K562 (cell line): ENCODE measurements around the gene SLC34A3. TPM values are rescaled to one million over a fixed set of nuclear protein-coding genes. Genes with fewer than 3 reads are reported as not detected.
A peak's percentile ranks its signal among the peaks of the same experiment; 100 is the strongest.

ENCODE experiments used
- ATAC-seq: fragments of 200-7000 bp; cut with Tn5 transposase; 3 replicates; pipeline ENCODE4 v1.9.1; 2020; ENCODE audit warnings: moderate library complexity
- BruUV-seq: library from RNA; stranded (reverse); fragments of 400-500 nt; replicated peaks from 2 replicates; lab custom pipeline; 2021; lab: Mats Ljungman, UMichigan
- CTCF ChIA-PET: fragments of 300-600 bp; formaldehyde crosslinking; extraction: SDS; loops from one replicate; lab custom pipeline; 2021; ENCODE audit warnings: low intra/inter-chr PET ratio; lab: Yijun Ruan, JAX
- POLR2A ChIA-PET: fragments of 300-600, 350-650 bp; sonication (Branson Sonifier 250); formaldehyde crosslinking; extraction: SDS; loops from one replicate; lab custom pipeline; 2021; ENCODE audit warnings: antibody characterized with exemption, inconsistent platforms; lab: Yijun Ruan, JAX
- DNase-seq, 4 experiments: peaks; one replicate each; pipeline versions ENCODE4 v3.0.0 to v3.0.0-alpha.2; 2011 to 2018; ENCODE audit warnings: low spot score in 3 of 4, mixed read lengths in 3 of 4; ENCODE audit errors: extremely low read depth in 1 of 4
- FAIRE-seq: peaks from 2 replicates; lab custom pipeline; 2011; peaks lifted over from hg19 to GRCh38; lab: Jason Lieb, UNC
- H2AFZ ChIP-seq: 2 replicates; pipeline ENCODE4 v1.6.0; 2011; ENCODE audit warnings: low read depth, low read length, control low read depth, inconsistent platforms
- H3K27ac ChIP-seq: fragments of 200-600 bp; 3 replicates; pipeline ENCODE4 v1.8.0; 2011; ENCODE audit warnings: low read depth, mild to moderate bottlenecking, control low read depth, inconsistent platforms, low read length, moderate library complexity, mixed read lengths; ENCODE audit errors: extremely low read depth
- H3K27me3 ChIP-seq, 2 experiments: fragments of 300-600 bp in 1 of 2; 2 replicates in 1 of 2; 3 replicates in 1 of 2; pipeline versions ENCODE4 v1.6.0 to v1.8.0; 2011; ENCODE audit warnings: inconsistent platforms in 2 of 2, low read length in 2 of 2, mild to moderate bottlenecking in 1 of 2, mixed read lengths in 1 of 2, moderate library complexity in 1 of 2; ENCODE audit not compliant: control insufficient read depth in 2 of 2, insufficient read depth in 2 of 2
- H3K36me3 ChIP-seq: fragments of 300-600 bp; 3 replicates; pipeline ENCODE4 v1.8.0; 2011; ENCODE audit warnings: mild to moderate bottlenecking, low read length, inconsistent platforms; ENCODE audit not compliant: control insufficient read depth, insufficient read depth
- H3K4me1 ChIP-seq, 2 experiments: fragments of 200-600 bp in 1 of 2; replicated peaks in 1 of 2; 2 replicates in 1 of 2; 3 replicates in 1 of 2; pipeline versions ENCODE4 v1.5.1 to v1.8.0; 2011; ENCODE audit warnings: inconsistent platforms in 2 of 2, low read length in 2 of 2, mild to moderate bottlenecking in 1 of 2, mixed read lengths in 1 of 2, moderate library complexity in 1 of 2; ENCODE audit not compliant: control insufficient read depth in 2 of 2, insufficient read depth in 2 of 2
- H3K4me2 ChIP-seq: 2 replicates; pipeline ENCODE4 v1.6.1; 2011; ENCODE audit warnings: low read length, control low read depth, inconsistent platforms, mixed read lengths; ENCODE audit not compliant: insufficient read depth
- H3K4me3 ChIP-seq: fragments of 200-600 bp; sonication (generic), shearing (Covaris generic); 2 replicates; pipeline ENCODE4 v1.5.1; 2016; ENCODE audit warnings: control low read depth, inconsistent platforms
- H3K79me2 ChIP-seq: fragments of 200-600 bp; 3 replicates; pipeline ENCODE4 v1.8.0; 2011; ENCODE audit warnings: low read length, inconsistent platforms; ENCODE audit not compliant: control insufficient read depth, insufficient read depth
- H3K9ac ChIP-seq, 2 experiments: 2 replicates each; pipeline versions ENCODE4 v1.6.0 to v1.6.1; 2011; ENCODE audit warnings: low read depth in 2 of 2, low read length in 2 of 2, control low read depth in 1 of 2, inconsistent platforms in 1 of 2, mild to moderate bottlenecking in 1 of 2, mixed read lengths in 1 of 2; ENCODE audit not compliant: insufficient read depth in 1 of 2
- H3K9me1 ChIP-seq: one replicate; pipeline ENCODE4 v1.6.0; 2011; ENCODE audit warnings: inconsistent platforms, mild to moderate bottlenecking, low read length, moderate library complexity; ENCODE audit not compliant: control insufficient read depth, insufficient read depth
- H3K9me3 ChIP-seq: replicated peaks from 2 replicates; pipeline ENCODE4 v1.5.1; 2011; ENCODE audit warnings: low read depth, low read length, inconsistent platforms; ENCODE audit not compliant: control insufficient read depth, insufficient read depth
- H4K20me1 ChIP-seq: replicated peaks from 2 replicates; pipeline ENCODE4 v1.6.1; 2011; ENCODE audit warnings: low read length, inconsistent platforms, mixed read lengths; ENCODE audit not compliant: control insufficient read depth, insufficient read depth
- CCNT2 ChIP-seq: IDR thresholded peaks from 2 replicates; pipeline ENCODE4 v1.6.1; 2011; ENCODE audit warnings: borderline replicate concordance, low read depth, mild to moderate bottlenecking, moderate library complexity, mixed read lengths, low read length; ENCODE audit not compliant: insufficient read length; ENCODE audit errors: extremely low read depth
- FOXA3 ChIP-seq, 2 experiments: fragments of 450-650 bp in 1 of 2; sonication (generic) in 1 of 2; formaldehyde crosslinking; IDR thresholded peaks in 1 of 2; conservative IDR thresholded peaks in 1 of 2; 2 replicates each; pipeline versions ENCODE4 v1.4.0 to v1.8.0; 2020 to 2022; ENCODE audit warnings: mild to moderate bottlenecking in 2 of 2, missing genetic modification reagents in 1 of 2
- HDAC2 ChIP-seq: fragments of 450-650 bp; IDR thresholded peaks from 2 replicates; pipeline ENCODE4 v1.6.1; 2016; ENCODE audit warnings: mild to moderate bottlenecking
- SLC30A9 ChIP-seq: fragments of 250-450 bp; sonication (Bioruptor Pico); IDR thresholded peaks from 2 replicates; pipeline ENCODE4 v1.8.0; 2022; ENCODE audit warnings: mild to moderate bottlenecking, moderate library complexity
- WGBS: fragments of 100-300 bp; shearing (Covaris generic); methylation state at CpG from one replicate; pipeline ENCODE4 v1.1.6; 2016; ENCODE audit warnings: low coverage, mixed read lengths; ENCODE audit not compliant: insufficient coverage; ENCODE audit errors: missing lambda C conversion rate; 5-methylcytosine and 5-hydroxymethylcytosine counted together
- in situ Hi-C: fragments of 300-500 bp; cut with MboI; formaldehyde crosslinking; loops from 4 replicates; pipeline ENCODE4 v1.15.0; 2018; ENCODE audit warnings: inconsistent platforms, mixed read lengths
- intact Hi-C: fragments of 100-400 bp; cut with micrococcal nuclease; formaldehyde crosslinking; loops from 2 replicates; pipeline ENCODE4 v1.14.2; 2022
- polyA plus RNA-seq, 8 experiments: library from polyadenylated mRNA; depleted of rRNA in 4 of 8; stranded (reverse) in 5 of 8; unstranded in 3 of 8; fragments of >200 nt; fragmentation: Nextera tagmentation in 2 of 8; fragmentation: Illumina TruSeq in 1 of 8; extraction: Ambion mirVana in 2 of 8; extraction: Trizol in 1 of 8; gene quantifications; 2 replicates each; pipeline versions ENCODE4 v1.2.1 to v1.2.3, GENCODE V29; 2011 to 2014; ENCODE audit warnings: inconsistent platforms in 1 of 8, missing spikeins in 1 of 8
- total RNA-seq, 7 experiments: library from RNA; depleted of rRNA in 6 of 7; stranded (reverse); fragments of >200 nt in 6 of 7; fragmentation: Illumina TruSeq in 2 of 7; extraction: Trizol in 2 of 7; gene quantifications; 2 replicates each; pipeline versions ENCODE4 v1.2.1 to v1.2.3, GENCODE V29; 2011 to 2021; ENCODE audit warnings: low replicate concordance in 1 of 7
- TF ChIP-seq, protein P1 (sequence below): fragments of 200-800 bp; sonication (Bioruptor generic); IDR thresholded peaks from 2 replicates; pipeline ENCODE4 v1.6.1; 2017; ENCODE audit warnings: missing genetic modification characterization, missing compliant biosample characterization

SLC34A3 gene
- total and polyA plus RNA-seq, 9 of the 15 experiments (the other 6 are each of a cell fraction or from before 2014, with no cell fraction given) = not detected

DNA sequence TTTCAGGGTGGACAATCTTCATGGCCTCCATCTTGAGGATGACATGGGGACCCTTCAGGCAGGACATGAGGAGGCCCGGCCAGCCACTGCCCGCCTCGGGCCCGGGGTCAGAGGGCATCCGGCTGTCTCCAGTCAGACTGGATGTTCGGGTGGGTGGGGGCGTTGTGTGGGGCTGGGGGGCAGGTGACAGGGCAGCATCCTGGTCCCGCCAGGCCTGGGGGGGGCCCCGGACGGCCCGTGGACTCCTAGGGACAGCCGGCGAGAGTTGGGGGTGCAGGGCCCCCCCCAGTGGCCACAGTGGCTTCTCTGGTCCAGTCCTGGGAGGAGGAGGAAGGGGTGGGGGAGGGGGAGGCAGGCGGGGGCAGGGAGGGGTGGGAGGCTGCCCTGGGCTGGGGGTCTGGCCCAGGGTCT lies 9.6 kb upstream of the SLC34A3 start:
- H3K27me3 ChIP-seq = no peaks in the 10 kb centered on the region
- no peaks in the 10 kb centered on the region for H4K20me1 ChIP-seq
- ATAC-seq (no peak), DNase-seq (no peak), FAIRE-seq (no peak)
- peaks cover 34 to 95% of the 10 kb centered on the region in 2 experiments for H3K4me1 ChIP-seq
- TF ChIP-seq CCNT2 = no peak
- no peak for TF ChIP-seq HDAC2
- no peak for TF ChIP-seq SLC30A9 (CRISPR knock-in tag)
- TF ChIP-seq, protein P1, sequence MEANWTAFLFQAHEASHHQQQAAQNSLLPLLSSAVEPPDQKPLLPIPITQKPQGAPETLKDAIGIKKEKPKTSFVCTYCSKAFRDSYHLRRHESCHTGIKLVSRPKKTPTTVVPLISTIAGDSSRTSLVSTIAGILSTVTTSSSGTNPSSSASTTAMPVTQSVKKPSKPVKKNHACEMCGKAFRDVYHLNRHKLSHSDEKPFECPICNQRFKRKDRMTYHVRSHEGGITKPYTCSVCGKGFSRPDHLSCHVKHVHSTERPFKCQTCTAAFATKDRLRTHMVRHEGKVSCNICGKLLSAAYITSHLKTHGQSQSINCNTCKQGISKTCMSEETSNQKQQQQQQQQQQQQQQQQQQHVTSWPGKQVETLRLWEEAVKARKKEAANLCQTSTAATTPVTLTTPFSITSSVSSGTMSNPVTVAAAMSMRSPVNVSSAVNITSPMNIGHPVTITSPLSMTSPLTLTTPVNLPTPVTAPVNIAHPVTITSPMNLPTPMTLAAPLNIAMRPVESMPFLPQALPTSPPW = peak; percentile 21; the same call in 1 of the 2 replicates
- no peak for TF ChIP-seq FOXA3 (CRISPR knock-in tag; conservative IDR thresholded peaks at IDR 0.05 in 1 of 2, IDR thresholded peaks at IDR 0.05 in 1 of 2)
- no peak overlapping the region for H3K4me3 ChIP-seq
- peaks cover 11% of the 10 kb centered on the region; the same call in 1 of the 3 replicates for H3K36me3 ChIP-seq
- no peak overlapping the region for H3K4me2 ChIP-seq
- H3K27ac ChIP-seq = no peak overlapping the region
- ChIA-PET POLR2A (interaction anchor here (0.9 to 1.6 kb wide), 4 partner anchors 11 to 33 kb away, joined by 3 to 6 read pairs (median 4); partner anchors contain the start of genes ANAPC2 and SSNA1), CTCF (no interaction called here)
- no peak overlapping the region for H3K9ac ChIP-seq
- H3K9me1 ChIP-seq = no peaks in the 10 kb centered on the region
- no TSS peak for BruUV-seq
- no peak overlapping the region for H2AFZ ChIP-seq
- H3K79me2 ChIP-seq = peaks cover 18% of the 10 kb centered on the region; the same call in 2 of the 3 replicates
- H3K9me3 ChIP-seq = no peaks in the 10 kb centered on the region
- in situ Hi-C loops (no loop called here), intact Hi-C loops (no loop called here)
- WGBS = no CpG with 5 or more reads among the region's 14 CpGs
